Fibroblast of lung (primary cell): Measurements from ENCODE around the gene KCNIP4.

ENCODE experiments used
- EZH2 ChIP-seq: IDR thresholded peaks from 2 replicates; pipeline ENCODE4 v1.5.1; 2012; ENCODE audit warnings: low read length, control low read depth, mild to moderate bottlenecking; ENCODE audit errors: missing control alignments
- TF ChIP-seq, protein P1 (sequence below), 2 donors: IDR thresholded peaks in 1 of 2; conservative IDR thresholded peaks in 1 of 2; 1 replicate in 1 of 2; 2 replicates in 1 of 2; pipeline ENCODE4 v1.5.1; 2011 to 2012; ENCODE audit warnings: low read length in 2 of 2, control low read depth in 1 of 2, inconsistent platforms in 1 of 2, low read depth in 1 of 2, mild to moderate bottlenecking in 1 of 2

DNA sequence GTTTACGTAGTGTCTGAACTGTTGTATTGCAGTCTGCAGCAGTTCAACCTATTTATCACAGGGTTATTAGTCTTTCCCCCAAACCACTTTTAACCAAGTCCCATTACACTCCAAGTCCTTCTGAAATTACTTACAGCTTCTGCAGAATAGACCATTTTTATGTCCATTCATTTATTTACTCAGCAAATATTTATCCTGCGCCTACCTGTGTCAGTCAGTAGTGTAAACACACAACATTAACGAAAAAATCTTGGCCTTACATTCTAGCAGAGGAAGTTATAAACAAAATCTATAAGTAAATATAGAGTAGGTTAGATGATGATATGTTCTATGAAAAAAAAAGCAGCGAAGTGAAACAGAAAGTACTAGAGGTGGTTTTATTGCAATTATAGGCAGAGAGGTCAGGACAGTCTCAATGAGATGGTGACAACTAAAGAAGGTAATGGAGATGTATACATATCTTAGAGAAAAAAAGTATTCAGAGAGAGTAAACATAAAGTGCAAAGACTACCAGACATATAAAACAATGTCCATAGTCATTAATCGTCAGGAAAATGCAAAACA is 534.7 kb downstream of the KCNIP4 start:
- TF ChIP-seq, protein P1, sequence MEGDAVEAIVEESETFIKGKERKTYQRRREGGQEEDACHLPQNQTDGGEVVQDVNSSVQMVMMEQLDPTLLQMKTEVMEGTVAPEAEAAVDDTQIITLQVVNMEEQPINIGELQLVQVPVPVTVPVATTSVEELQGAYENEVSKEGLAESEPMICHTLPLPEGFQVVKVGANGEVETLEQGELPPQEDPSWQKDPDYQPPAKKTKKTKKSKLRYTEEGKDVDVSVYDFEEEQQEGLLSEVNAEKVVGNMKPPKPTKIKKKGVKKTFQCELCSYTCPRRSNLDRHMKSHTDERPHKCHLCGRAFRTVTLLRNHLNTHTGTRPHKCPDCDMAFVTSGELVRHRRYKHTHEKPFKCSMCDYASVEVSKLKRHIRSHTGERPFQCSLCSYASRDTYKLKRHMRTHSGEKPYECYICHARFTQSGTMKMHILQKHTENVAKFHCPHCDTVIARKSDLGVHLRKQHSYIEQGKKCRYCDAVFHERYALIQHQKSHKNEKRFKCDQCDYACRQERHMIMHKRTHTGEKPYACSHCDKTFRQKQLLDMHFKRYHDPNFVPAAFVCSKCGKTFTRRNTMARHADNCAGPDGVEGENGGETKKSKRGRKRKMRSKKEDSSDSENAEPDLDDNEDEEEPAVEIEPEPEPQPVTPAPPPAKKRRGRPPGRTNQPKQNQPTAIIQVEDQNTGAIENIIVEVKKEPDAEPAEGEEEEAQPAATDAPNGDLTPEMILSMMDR (conservative IDR thresholded peaks at IDR 0.05 in 1 of 2, IDR thresholded peaks at IDR 0.05 in 1 of 2; ENCODE audit: low read depth in 1 of 2, low read length in 2 of 2), result no peak
- no peak for TF ChIP-seq EZH2
